ENCODE results near the gene CRYBG3.

Gene CRYBG3

GRCh38 chr3:97975466-97975865 lies 153.7 kb downstream of the CRYBG3 start:
- H3K27ac ChIP-seq: no peak overlapping the region
- H3K4me2 ChIP-seq: no peak overlapping the region
- no peaks in the 10 kb centered on the region for H3K9me3 ChIP-seq (replicated peaks in 1 of 11)
- H4K20me1 ChIP-seq: no peaks in the 10 kb centered on the region
- no peaks in the 10 kb centered on the region for H3K36me3 ChIP-seq
- no peaks in the 10 kb centered on the region for H3K27me3 ChIP-seq
- H3K4me3 ChIP-seq: no peak overlapping the region
- H3K4me1 ChIP-seq: peaks cover 18 to 29% (median 26%) of the 10 kb centered on the region in 10 experiments
- no peak for TF ChIP-seq Cebpa-rat (IDR thresholded peaks at IDR 0.05)
- H3K9ac ChIP-seq: no peak overlapping the region

GRCh38 chr3:97979610-97980009 lies 157.8 kb downstream of the CRYBG3 start:
- Histone ChIP-seq H3K9me3 (replicated peaks in 1 of 11) (no peaks in the 10 kb centered on the region), H3K4me1 (peaks cover 10 to 20% (median 15%) of the 10 kb centered on the region in 10 experiments; a peak in 18 of 20 replicates), H3K4me3 (no peak overlapping the region), H3K36me3 (no peaks in the 10 kb centered on the region), H3K9ac (no peak overlapping the region), H4K20me1 (no peaks in the 10 kb centered on the region), H3K4me2 (no peak overlapping the region), H3K27ac (no peak overlapping the region), H3K27me3 (no peaks in the 10 kb centered on the region)
- no peak for TF ChIP-seq Cebpa-rat (IDR thresholded peaks at IDR 0.05)

GRCh38 chr3:97981886-97982285 lies 160.1 kb downstream of the CRYBG3 start:
- H3K27me3 ChIP-seq: no peaks in the 10 kb centered on the region
- H4K20me1 ChIP-seq: no peaks in the 10 kb centered on the region
- no peak for TF ChIP-seq Cebpa-rat (IDR thresholded peaks at IDR 0.05)
- peak overlapping the region; percentile 12 to 68 (median 43); a peak in 20 of 22 replicates for H3K4me2 ChIP-seq
- no peak overlapping the region for H3K27ac ChIP-seq
- no peak overlapping the region for H3K9ac ChIP-seq
- H3K4me1 ChIP-seq: peaks cover 8 to 15% (median 11%) of the 10 kb centered on the region in 10 experiments; a peak in 18 of 20 replicates
- H3K36me3 ChIP-seq: no peaks in the 10 kb centered on the region
- no peaks in the 10 kb centered on the region for H3K9me3 ChIP-seq (replicated peaks in 1 of 11)
- no peak overlapping the region for H3K4me3 ChIP-seq

GRCh38 chr3:97983933-97984491 lies 162.2 kb downstream of the CRYBG3 start:
- H3K36me3 ChIP-seq: no peaks in the 10 kb centered on the region
- H3K27ac ChIP-seq: no peak overlapping the region
- TF ChIP-seq Cebpa-rat (IDR thresholded peaks at IDR 0.05): no peak
- H3K4me2 ChIP-seq: no peak overlapping the region
- no peaks in the 10 kb centered on the region; a peak in 1 of 22 replicates for H3K9me3 ChIP-seq (replicated peaks in 1 of 11)
- H3K4me1 ChIP-seq: peaks cover 8 to 15% (median 11%) of the 10 kb centered on the region in 10 experiments; a peak in 18 of 20 replicates
- no peaks in the 10 kb centered on the region for H3K27me3 ChIP-seq
- no peaks in the 10 kb centered on the region for H4K20me1 ChIP-seq
- no peak overlapping the region for H3K4me3 ChIP-seq
- H3K9ac ChIP-seq: no peak overlapping the region

- Histone ChIP-seq H3K9me3 (replicated peaks in 1 of 11) (no peaks in the 10 kb centered on the region; a peak in 1 of 22 replicates), H3K27me3 (no peaks in the 10 kb centered on the region), H3K9ac (no peak overlapping the region), H3K36me3 (no peaks in the 10 kb centered on the region), H3K27ac (no peak overlapping the region), H4K20me1 (no peaks in the 10 kb centered on the region), H3K4me2 (no peak overlapping the region), H3K4me1 (peaks cover 4 to 13% (median 8%) of the 10 kb centered on the region in 10 experiments; a peak in 13 of 20 replicates), H3K4me3 (no peak overlapping the region)
- no peak for TF ChIP-seq Cebpa-rat (IDR thresholded peaks at IDR 0.05)
Measured at GRCh38 chr3:97987306-97987705, 165.5 kb downstream of the CRYBG3 start.

GRCh38 chr3:97988784-97989568 lies 167.2 kb downstream of the CRYBG3 start:
- H3K9me3 ChIP-seq (replicated peaks in 1 of 11): no peaks in the 10 kb centered on the region; a peak in 1 of 22 replicates
- H3K4me2 ChIP-seq: no peak overlapping the region
- no peak overlapping the region for H3K9ac ChIP-seq
- H3K36me3 ChIP-seq: no peaks in the 10 kb centered on the region
- H3K4me3 ChIP-seq: no peak overlapping the region
- H3K27me3 ChIP-seq: no peaks in the 10 kb centered on the region
- no peak for TF ChIP-seq Cebpa-rat (IDR thresholded peaks at IDR 0.05)
- no peak overlapping the region for H3K27ac ChIP-seq
- no peaks in the 10 kb centered on the region for H4K20me1 ChIP-seq
- H3K4me1 ChIP-seq: peaks cover 5 to 18% (median 8%) of the 10 kb centered on the region in 10 experiments; a peak in 10 of 20 replicates

GRCh38 chr3:97990624-97991292 lies 168.9 kb downstream of the CRYBG3 start:
- no peaks in the 10 kb centered on the region for H4K20me1 ChIP-seq
- H3K27ac ChIP-seq: no peak overlapping the region
- no peak for TF ChIP-seq Cebpa-rat (IDR thresholded peaks at IDR 0.05)
- no peak overlapping the region for H3K4me3 ChIP-seq
- H3K4me1 ChIP-seq: peaks cover 5 to 18% (median 8%) of the 10 kb centered on the region in 10 experiments; a peak in 10 of 20 replicates
- H3K9ac ChIP-seq: no peak overlapping the region
- H3K9me3 ChIP-seq (replicated peaks in 1 of 11): no peaks in the 10 kb centered on the region; a peak in 1 of 22 replicates
- peak overlapping the region in 7 of 11 experiments; percentile 10 to 38 (median 18); a peak in 6 of 22 replicates for H3K4me2 ChIP-seq
- no peaks in the 10 kb centered on the region for H3K36me3 ChIP-seq
- H3K27me3 ChIP-seq: no peaks in the 10 kb centered on the region

- Histone ChIP-seq H3K27me3 (no peaks in the 10 kb centered on the region), H3K36me3 (no peaks in the 10 kb centered on the region), H3K4me2 (no peak overlapping the region), H3K4me3 (no peak overlapping the region), H4K20me1 (no peaks in the 10 kb centered on the region), H3K27ac (no peak overlapping the region), H3K9me3 (replicated peaks in 1 of 11) (no peaks in the 10 kb centered on the region; a peak in 1 of 22 replicates), H3K9ac (no peak overlapping the region), H3K4me1 (peaks cover 5 to 18% (median 8%) of the 10 kb centered on the region in 10 experiments; a peak in 10 of 20 replicates)
- no peak for TF ChIP-seq Cebpa-rat (IDR thresholded peaks at IDR 0.05)
Measured at GRCh38 chr3:97991293-97991682, 169.5 kb downstream of the CRYBG3 start.

GRCh38 chr3:97992547-97993173 lies 170.8 kb downstream of the CRYBG3 start:
- no peaks in the 10 kb centered on the region for H4K20me1 ChIP-seq
- no peaks in the 10 kb centered on the region for H3K27me3 ChIP-seq
- no peak overlapping the region for H3K27ac ChIP-seq
- no peak overlapping the region for H3K9ac ChIP-seq
- TF ChIP-seq Cebpa-rat (IDR thresholded peaks at IDR 0.05): no peak
- H3K4me3 ChIP-seq: no peak overlapping the region
- H3K36me3 ChIP-seq: no peaks in the 10 kb centered on the region
- peak overlapping the region in 2 of 11 experiments; percentile 15 to 23; a peak in 2 of 22 replicates for H3K4me2 ChIP-seq
- H3K9me3 ChIP-seq (replicated peaks in 1 of 11): no peaks in the 10 kb centered on the region; a peak in 1 of 22 replicates
- H3K4me1 ChIP-seq: peaks cover 5 to 18% (median 8%) of the 10 kb centered on the region in 10 experiments; a peak in 10 of 20 replicates
